ENCODE measurements around the gene HOXD12.
A peak's percentile ranks its signal among the peaks of the same experiment; 100 is the strongest.

The HOXD12 gene

GRCh38 chr2:176118601-176119339, 19.2 kb downstream of the HOXD12 start:
- peak; percentile 24 for TF ChIP-seq CTCF (IDR thresholded peaks at IDR 0.05; ENCODE audit: control insufficient read depth, insufficient read depth, low read depth, low read length, missing control alignments)
- DNase-seq (ENCODE audit: low read depth) = no peak
- no peak overlapping the region for H3K4me3 ChIP-seq (ENCODE audit: control insufficient read depth, low read depth, low read length)

GRCh38 chr2:176120364-176121189, 21.0 kb downstream of the HOXD12 start:
- no peak overlapping the region for H3K4me3 ChIP-seq (ENCODE audit: control insufficient read depth, low read depth, low read length)
- TF ChIP-seq CTCF (IDR thresholded peaks at IDR 0.05; ENCODE audit: control insufficient read depth, insufficient read depth, low read depth, low read length, missing control alignments) = no peak
- no peak for DNase-seq (ENCODE audit: low read depth)

- no peak for DNase-seq (ENCODE audit: low read depth)
- no peak for TF ChIP-seq CTCF (IDR thresholded peaks at IDR 0.05; ENCODE audit: control insufficient read depth, insufficient read depth, low read depth, low read length, missing control alignments)
- H3K4me3 ChIP-seq (ENCODE audit: control insufficient read depth, low read depth, low read length) = no peak overlapping the region
These were observed 21.8 kb downstream of the HOXD12 start for GRCh38 chr2:176121190-176122051.

GRCh38 chr2:176122052-176122682, 22.6 kb downstream of the HOXD12 start:
- no peak for DNase-seq (ENCODE audit: low read depth)
- no peak for TF ChIP-seq CTCF (IDR thresholded peaks at IDR 0.05; ENCODE audit: control insufficient read depth, insufficient read depth, low read depth, low read length, missing control alignments)
- peak overlapping the region; percentile 8; the same call in 1 of the 2 replicates for H3K4me3 ChIP-seq (ENCODE audit: control insufficient read depth, low read depth, low read length)

GRCh38 chr2:176122683-176123410, 23.3 kb downstream of the HOXD12 start, which contains the start of gene HOXD9:
Gene HOXD9, plus strand, starts transcription at chr2:176122719. Its CDS starts 50 bp downstream, at chr2:176122769.
- H3K4me3 ChIP-seq (ENCODE audit: control insufficient read depth, low read depth, low read length) = peak within 1 kb of the TSS; percentile 8; the same call in 1 of the 2 replicates
- no peak for DNase-seq (ENCODE audit: low read depth)
- no peak for TF ChIP-seq CTCF (IDR thresholded peaks at IDR 0.05; ENCODE audit: control insufficient read depth, insufficient read depth, low read depth, low read length, missing control alignments)
